Spleen (tissue), 13 donors: Measurements from ENCODE around the gene PABPC1L2B. TPM values are rescaled to one million over a fixed set of nuclear protein-coding genes. Genes with fewer than 3 reads are reported as not detected.
"Not testable (repeated sequence)": the region's sequence is repeated elsewhere in the genome, so short reads cannot be mapped to it uniquely, and the experiment has no call there.

Source experiments
- DNase-seq: peaks from one replicate; pipeline ENCODE4 v3.0.0-alpha.2; 2020
- H3K27ac ChIP-seq, 8 donors: fragments of 200-600 bp; sonication (generic) in 7 of 8; 1 replicate in 4 of 8; 2 replicates in 4 of 8; pipeline versions ENCODE4 v1.5.0 to v1.8.0; 2016 to 2021; ENCODE audit warnings: inconsistent platforms in 4 of 8, mild to moderate bottlenecking in 4 of 8, moderate library complexity in 1 of 8
- H3K27me3 ChIP-seq, 7 donors: fragments of 200-600 bp; sonication (generic) in 6 of 7; replicated peaks in 1 of 7; 1 replicate in 4 of 7; 2 replicates in 3 of 7; pipeline versions ENCODE4 v1.5.0 to v1.8.0; 2016 to 2021; ENCODE audit warnings: inconsistent platforms in 3 of 7, mild to moderate bottlenecking in 1 of 7
- H3K36me3 ChIP-seq, 6 donors: fragments of 200-600 bp; sonication (generic) in 5 of 6; 1 replicate in 4 of 6; 2 replicates in 2 of 6; pipeline versions ENCODE4 v1.5.0 to v1.8.0; 2016 to 2021; ENCODE audit warnings: inconsistent platforms in 2 of 6
- H3K4me1 ChIP-seq, 6 donors: fragments of 200-600 bp; sonication (generic) in 5 of 6; 1 replicate in 3 of 6; 2 replicates in 3 of 6; pipeline versions ENCODE4 v1.5.0 to v1.8.0; 2016 to 2021; ENCODE audit warnings: inconsistent platforms in 3 of 6
- H3K4me3 ChIP-seq, 8 donors: fragments of 200-600 bp; sonication (generic) in 7 of 8; 1 replicate in 4 of 8; 2 replicates in 4 of 8; pipeline versions ENCODE4 v1.5.0 to v1.8.0; 2016 to 2021; ENCODE audit warnings: inconsistent platforms in 4 of 8, mild to moderate bottlenecking in 4 of 8, moderate library complexity in 2 of 8
- H3K9me3 ChIP-seq, 8 donors: fragments of 200-600 bp; sonication (generic) in 7 of 8; 1 replicate in 4 of 8; 2 replicates in 4 of 8; pipeline versions ENCODE4 v1.5.0 to v1.8.0; 2016 to 2021; ENCODE audit warnings: inconsistent platforms in 4 of 8
- POLR2A ChIP-seq, 3 donors: fragments of 450-650 bp; IDR thresholded peaks; one replicate each; pipeline ENCODE4 v1.5.1; 2017; ENCODE audit warnings: antibody characterized with exemption in 3 of 3, mild to moderate bottlenecking in 1 of 3
- POLR2AphosphoS5 ChIP-seq, 3 donors: sonication (generic); formaldehyde crosslinking; IDR thresholded peaks; one replicate each; pipeline ENCODE4 v1.5.1; 2017; ENCODE audit warnings: antibody characterized with exemption in 3 of 3
- WGBS, 5 donors: extraction: QIAGEN DNeasy Blood & Tissue Kit in 3 of 5; methylation state at CpG; one replicate each; pipeline versions ENCODE4 v1.1.5 to v1.1.7; 2013 to 2018; 5-methylcytosine and 5-hydroxymethylcytosine counted together
- intact Hi-C: fragments of 100-400 bp; cut with DNase I; formaldehyde crosslinking; loops from one replicate; pipeline ENCODE4 v1.15.0; 2023; ENCODE audit warnings: low total_unique reads
- long read RNA-seq, 2 donors: transcript quantifications; one replicate each; lab custom pipeline, GENCODE V29; 2026
- polyA plus RNA-seq, 3 donors: library from polyadenylated mRNA; stranded (reverse); fragments of 200-250 nt; gene quantifications; one replicate each; pipeline ENCODE4 v1.2.1, GENCODE V29; 2013
- total RNA-seq, 7 donors: library from RNA; depleted of rRNA in 3 of 7; stranded (reverse); fragments of >200 nt in 3 of 7; fragmentation: NEBNext Ultra II Directional in 4 of 7; extraction: Animal tissue kit (Norgen Biotek cat#: 25700) in 4 of 7; gene quantifications; one replicate each; pipeline versions ENCODE4 v1.1.0 to v1.2.1, GENCODE V29; 2016 to 2021
- TF ChIP-seq, protein P1 (sequence below), 11 experiments: fragments of 200-600 bp in 7 of 11; fragments of 450-650 bp in 4 of 11; sonication (generic) in 4 of 11; IDR thresholded peaks in 8 of 11; conservative IDR thresholded peaks in 3 of 11; 1 replicate in 7 of 11; 2 replicates in 4 of 11; pipeline versions ENCODE4 v1.4.0 to v1.8.0; 2016 to 2021; ENCODE audit warnings: antibody characterized with exemption in 11 of 11, inconsistent platforms in 4 of 11, mild to moderate bottlenecking in 1 of 11
- donor health status: healthy with polysubstance abuse.
- donor health status: DM: no; HTN: no; CAD: no; lungs with moderate emphysema.
- donor health status: DM: no; HTN: no; CAD: no.
- donor health status: Bipolar disorder and iron deficiency.
- donor health status: healthy.
- donor health status: DM: no; HTN: no; CAD: no.
- donor health status: DM: yes; HTN: yes; CAD: no.

The PABPC1L2B gene
- total RNA-seq: under 1 TPM in 2 of 7 donors, not detected in 5; 0.20 to 0.54 TPM
- under 1 TPM in 1 of 3 donors, not detected in 2; 0.07 TPM for polyA plus RNA-seq
- long read RNA-seq, donor 1: 0 reads
- long read RNA-seq, donor 2: 0 reads

DNA sequence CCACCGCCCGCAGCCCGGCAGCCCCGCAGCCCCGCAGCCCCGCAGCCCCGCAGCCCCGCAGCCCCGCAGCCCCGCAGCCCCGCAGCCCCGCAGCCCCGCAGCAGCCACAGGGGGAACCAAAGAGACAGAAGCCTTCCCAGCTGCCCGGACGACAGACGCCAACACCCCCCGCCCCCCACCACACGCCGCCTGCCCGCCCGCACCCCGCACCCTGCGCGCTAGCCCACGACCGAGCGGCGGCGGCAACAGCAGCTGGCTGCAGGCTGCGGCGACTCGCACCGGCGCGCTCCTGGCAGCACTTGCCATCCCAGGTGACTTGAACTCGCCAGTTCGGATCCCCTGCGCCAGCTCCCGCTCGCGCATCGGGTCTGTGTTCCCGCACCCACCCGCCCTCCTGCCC, at the start of gene PABPC1L2B:
Gene PABPC1L2B (plus strand): TSS at position 207 of the 400 bp plus-strand sequence. CDS start 704 bp downstream, outside the sequence.
- DNase-seq, H3K27me3 ChIP-seq, H3K9me3 ChIP-seq, H3K27ac ChIP-seq, H3K4me1 ChIP-seq, H3K36me3 ChIP-seq, H3K4me3 ChIP-seq, intact Hi-C loops: not testable (repeated sequence)
- no CpG with 5 or more reads among the region's 44 CpGs for WGBS, 5 donors

DNA sequence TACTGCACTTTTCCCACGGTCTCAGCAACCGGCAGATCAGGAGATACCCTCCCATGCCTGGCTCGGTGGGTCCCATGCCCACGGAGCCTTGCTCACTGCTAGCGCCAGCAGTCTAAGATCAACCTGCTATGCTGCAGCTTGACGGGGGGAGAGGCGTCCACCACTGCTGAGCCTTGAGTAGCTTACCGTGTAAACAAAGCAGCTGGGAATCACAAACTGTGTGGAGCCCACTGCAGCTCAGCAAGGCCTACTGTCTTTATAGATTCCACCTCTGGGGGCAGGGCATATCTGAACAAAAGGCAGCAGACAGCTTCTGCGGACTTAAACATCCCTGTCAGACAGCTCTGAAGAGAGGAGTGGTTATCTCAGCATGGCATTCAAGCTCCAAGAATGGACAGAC, 42.8 kb upstream of the PABPC1L2B start:
- H3K9me3 ChIP-seq, DNase-seq, H3K4me3 ChIP-seq, H3K27me3 ChIP-seq, H3K4me1 ChIP-seq, H3K36me3 ChIP-seq, H3K27ac ChIP-seq, intact Hi-C loops: not testable (repeated sequence)
- no CpG with 5 or more reads among the region's 9 CpGs for whole genome bisulfite sequencing, 5 donors

DNA sequence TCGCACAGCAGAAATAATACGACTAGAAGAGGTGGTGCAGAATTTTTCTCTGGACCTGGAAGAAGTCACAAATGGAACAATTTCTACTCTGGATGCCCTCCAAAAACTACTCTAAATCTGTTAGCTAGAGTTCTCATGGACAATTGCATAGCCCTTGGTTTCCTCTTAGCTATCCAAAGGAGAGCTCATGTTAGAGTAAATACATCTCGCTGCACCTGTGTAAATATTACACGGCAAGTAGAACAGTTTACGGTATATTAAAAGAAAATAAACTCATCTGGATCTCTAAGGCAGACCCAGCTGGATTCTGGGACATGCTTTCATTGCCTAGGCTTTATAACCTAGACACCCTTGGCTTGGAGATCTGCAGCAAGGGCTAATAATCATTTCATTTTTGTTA, 30.9 kb upstream of the PABPC1L2B start:
- H3K4me3 ChIP-seq, DNase-seq, H3K27ac ChIP-seq, H3K36me3 ChIP-seq, H3K9me3 ChIP-seq, intact Hi-C loops, H3K27me3 ChIP-seq, H3K4me1 ChIP-seq: not testable (repeated sequence)
- no CpG with 5 or more reads among the region's 5 CpGs for WGBS, 5 donors

DNA sequence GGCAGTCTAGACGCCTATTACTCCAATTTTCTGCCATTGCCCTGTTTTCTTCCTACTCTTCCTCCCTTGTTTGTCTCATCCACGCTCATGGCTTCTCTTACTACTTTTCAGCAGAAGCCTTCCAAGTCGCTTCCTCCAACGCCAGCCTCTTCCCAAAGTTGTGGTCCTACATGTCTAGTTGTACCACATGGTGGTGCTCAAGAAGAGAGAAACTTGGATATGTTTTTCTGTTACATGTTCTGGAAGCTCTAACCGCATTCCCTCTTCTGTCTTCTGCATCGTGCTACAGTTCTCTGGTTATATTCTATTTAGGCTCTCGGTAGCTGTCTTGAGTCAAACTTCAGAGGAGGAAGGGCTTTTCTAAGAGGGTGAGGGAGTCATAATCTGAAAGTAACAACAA, 27.9 kb upstream of the PABPC1L2B start:
- no CpG with 5 or more reads among the region's 7 CpGs for WGBS, 5 donors
- intact Hi-C loops, H3K4me3 ChIP-seq, H3K36me3 ChIP-seq, H3K27ac ChIP-seq, DNase-seq, H3K9me3 ChIP-seq, H3K4me1 ChIP-seq, H3K27me3 ChIP-seq: not testable (repeated sequence)

DNA sequence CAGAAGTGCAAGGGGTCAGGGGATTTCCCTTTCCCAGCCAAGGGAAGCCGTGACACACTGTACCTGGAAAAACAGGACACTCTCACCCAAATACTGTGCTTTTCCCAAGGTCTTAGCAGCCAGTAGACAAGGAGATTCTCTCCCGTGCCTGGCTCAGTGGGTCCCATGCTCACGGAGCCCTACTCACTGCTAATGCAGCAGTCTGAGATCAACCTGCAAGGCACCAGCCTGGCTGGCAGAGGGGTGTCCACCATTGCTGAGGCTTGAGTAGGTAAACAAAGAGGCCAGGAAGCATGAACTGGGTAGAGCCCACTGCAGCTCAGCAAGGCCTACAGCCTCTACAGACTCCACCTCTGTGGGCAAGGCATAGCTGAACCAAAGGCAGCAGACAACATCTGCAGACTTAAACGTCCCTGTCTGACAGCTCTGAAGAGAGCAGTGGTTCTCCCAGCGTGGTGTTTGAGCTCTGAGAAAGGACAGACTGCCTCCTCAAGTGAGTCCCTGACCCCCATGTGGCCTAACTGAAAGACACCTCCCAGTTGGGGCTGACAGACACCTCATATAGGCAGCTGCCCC, 21.8 kb upstream of the PABPC1L2B start:
- WGBS, 5 donors: 44 to 70% (median 61%) methylated on average over 3 to 5 of the region's 5 CpGs
- intact Hi-C loops, H3K36me3 ChIP-seq, H3K27me3 ChIP-seq, H3K4me1 ChIP-seq, H3K4me3 ChIP-seq, H3K27ac ChIP-seq: not testable (repeated sequence)
- DNase-seq: peak; percentile 51
- H3K9me3 ChIP-seq: peaks cover 0 to 16% (median 0%) of the 10 kb centered on the region in 8 donors

DNA sequence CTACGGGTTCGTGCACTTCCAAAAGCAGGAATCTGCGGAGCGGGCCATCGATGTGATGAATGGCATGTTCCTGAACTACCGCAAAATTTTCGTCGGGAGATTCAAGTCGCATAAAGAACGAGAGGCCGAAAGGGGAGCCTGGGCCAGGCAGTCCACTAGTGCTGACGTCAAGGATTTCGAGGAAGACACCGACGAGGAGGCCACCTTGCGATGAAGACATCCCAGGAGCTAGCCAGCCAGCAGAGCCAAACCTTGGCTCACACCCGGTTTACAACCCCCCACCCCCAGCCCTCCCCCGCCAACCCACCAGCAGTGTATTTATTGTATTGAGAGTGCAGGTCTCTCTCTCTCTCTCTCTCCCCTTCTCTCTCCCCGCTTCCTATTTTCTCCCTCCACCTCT, 1.3 kb downstream of the PABPC1L2B start:
- H3K4me1 ChIP-seq, H3K4me3 ChIP-seq, H3K27ac ChIP-seq, intact Hi-C loops, H3K36me3 ChIP-seq, DNase-seq, H3K27me3 ChIP-seq, H3K9me3 ChIP-seq: not testable (repeated sequence)
- WGBS, 5 donors: no CpG with 5 or more reads among the region's 19 CpGs

DNA sequence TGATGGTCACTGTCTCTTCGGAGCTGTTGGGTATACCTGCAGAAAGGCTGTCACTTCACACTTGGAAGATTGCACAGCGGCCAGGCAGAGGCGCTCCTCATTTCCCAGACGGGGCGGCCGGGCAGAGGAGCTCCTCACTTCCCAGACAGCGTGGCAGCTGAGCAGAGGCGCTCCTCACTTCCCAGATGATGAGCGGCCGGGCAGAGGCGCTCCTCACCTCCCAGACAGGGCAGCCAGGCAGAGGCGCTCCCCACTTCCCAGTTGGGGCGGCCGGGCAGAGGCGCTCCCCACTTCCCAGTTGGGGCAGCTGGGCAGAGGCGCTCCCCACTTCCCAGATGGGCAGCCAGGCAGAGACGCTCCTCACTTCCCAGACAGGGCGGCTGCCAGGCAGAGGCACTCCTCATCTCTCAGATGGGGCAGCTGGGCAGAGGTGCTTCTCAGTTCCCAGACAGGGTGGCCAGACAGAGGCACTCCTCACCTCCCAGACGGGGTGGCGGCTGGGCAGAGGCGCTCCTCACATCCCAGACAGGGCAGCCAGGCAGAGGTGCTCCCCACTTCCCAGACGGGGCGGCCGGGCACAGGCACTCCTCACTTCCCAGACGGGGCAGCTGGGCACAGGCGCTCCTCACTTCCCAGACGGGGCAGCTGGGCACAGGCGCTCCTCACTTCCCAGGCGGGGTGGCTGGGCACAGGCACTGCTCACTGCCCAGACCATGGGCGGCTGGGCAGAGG, 18.8 kb downstream of the PABPC1L2B start:
- WGBS, 5 donors: 87 to 96% (median 91%) methylated on average over 12 to 30 of the region's 30 CpGs
- intact Hi-C loops: no loop called here
- peaks cover 0 to 43% (median 9%) of the 10 kb centered on the region in 8 donors for H3K9me3 ChIP-seq
- TF ChIP-seq, protein P1, sequence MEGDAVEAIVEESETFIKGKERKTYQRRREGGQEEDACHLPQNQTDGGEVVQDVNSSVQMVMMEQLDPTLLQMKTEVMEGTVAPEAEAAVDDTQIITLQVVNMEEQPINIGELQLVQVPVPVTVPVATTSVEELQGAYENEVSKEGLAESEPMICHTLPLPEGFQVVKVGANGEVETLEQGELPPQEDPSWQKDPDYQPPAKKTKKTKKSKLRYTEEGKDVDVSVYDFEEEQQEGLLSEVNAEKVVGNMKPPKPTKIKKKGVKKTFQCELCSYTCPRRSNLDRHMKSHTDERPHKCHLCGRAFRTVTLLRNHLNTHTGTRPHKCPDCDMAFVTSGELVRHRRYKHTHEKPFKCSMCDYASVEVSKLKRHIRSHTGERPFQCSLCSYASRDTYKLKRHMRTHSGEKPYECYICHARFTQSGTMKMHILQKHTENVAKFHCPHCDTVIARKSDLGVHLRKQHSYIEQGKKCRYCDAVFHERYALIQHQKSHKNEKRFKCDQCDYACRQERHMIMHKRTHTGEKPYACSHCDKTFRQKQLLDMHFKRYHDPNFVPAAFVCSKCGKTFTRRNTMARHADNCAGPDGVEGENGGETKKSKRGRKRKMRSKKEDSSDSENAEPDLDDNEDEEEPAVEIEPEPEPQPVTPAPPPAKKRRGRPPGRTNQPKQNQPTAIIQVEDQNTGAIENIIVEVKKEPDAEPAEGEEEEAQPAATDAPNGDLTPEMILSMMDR (IDR thresholded peaks at IDR 0.05 in 8 of 11, conservative IDR thresholded peaks at IDR 0.05 in 3 of 11): no peak
- TF ChIP-seq POLR2AphosphoS5 (IDR thresholded peaks at IDR 0.05) (no peak), POLR2A (IDR thresholded peaks at IDR 0.05) (no peak)
- DNase-seq: no peak
- no peak overlapping the region for H3K4me3 ChIP-seq
- H3K4me1 ChIP-seq: no peaks in the 10 kb centered on the region
- no peaks in the 10 kb centered on the region for H3K36me3 ChIP-seq
- no peak overlapping the region for H3K27ac ChIP-seq
- H3K27me3 ChIP-seq: peaks cover 0 to 1% (median 0%) of the 10 kb centered on the region in 7 donors

DNA sequence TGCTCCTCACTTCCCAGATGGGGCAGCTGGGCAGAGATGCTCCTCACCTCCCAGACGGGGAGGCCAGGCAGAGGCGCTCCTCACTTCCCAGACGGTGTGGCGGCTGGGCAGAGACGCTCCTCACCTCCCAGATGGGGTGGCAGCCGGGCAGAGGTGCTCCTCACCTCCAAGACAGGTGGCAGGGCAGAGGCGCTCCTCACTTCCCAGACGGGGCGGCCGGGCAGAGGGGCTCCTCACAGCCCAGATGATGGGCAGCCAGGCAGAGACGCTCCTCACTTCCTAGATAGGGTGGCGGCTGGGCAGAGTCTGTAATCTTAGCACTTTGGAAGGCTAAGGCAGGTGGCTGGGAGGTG, 19.3 kb downstream of the PABPC1L2B start:
- peaks cover 0 to 43% (median 9%) of the 10 kb centered on the region in 8 donors for H3K9me3 ChIP-seq
- H3K36me3 ChIP-seq, intact Hi-C loops, H3K4me1 ChIP-seq, H3K27ac ChIP-seq, DNase-seq, H3K27me3 ChIP-seq, H3K4me3 ChIP-seq: not testable (repeated sequence)
- 88 to 95% (median 91%) methylated on average over 7 to 12 of the region's 12 CpGs; no CpG with 5 or more reads in 1 of the 5 donors for WGBS, 5 donors
